HepG2 (cell line): ENCODE results near the gene FGF18. TPM values are rescaled to one million over a fixed set of nuclear protein-coding genes. Genes with fewer than 3 reads are reported as not detected.

Source experiments
- ATAC-seq: fragments of 200-7000 bp; cut with Tn5 transposase; 3 replicates; pipeline ENCODE4 v1.9.1; 2020; ENCODE audit warnings: mild to moderate bottlenecking, moderate library complexity
- BruUV-seq: library from RNA; stranded (reverse); fragments of 400-500 nt; replicated peaks from 2 replicates; lab custom pipeline; 2021; lab: Mats Ljungman, UMichigan
- CTCF ChIA-PET: fragments of 300-600 bp; formaldehyde crosslinking; extraction: SDS; loops from one replicate; lab custom pipeline; 2021; ENCODE audit warnings: low total read pairs, inconsistent platforms, low intra/inter-chr PET ratio; lab: Yijun Ruan, JAX
- POLR2A ChIA-PET: fragments of 350-600 bp; sonication (Branson Sonifier 250); formaldehyde crosslinking; loops from one replicate; lab custom pipeline; 2020; ENCODE audit warnings: antibody characterized with exemption, inconsistent platforms; lab: Yijun Ruan, JAX
- DNase-seq: peaks from one replicate; pipeline ENCODE4 v3.0.0-alpha.2; 2015; ENCODE audit warnings: low spot score
- FAIRE-seq: peaks from 3 replicates; lab custom pipeline; 2011; peaks lifted over from hg19 to GRCh38; lab: Jason Lieb, UNC
- H2AFZ ChIP-seq: one replicate; pipeline ENCODE4 v1.6.1; 2011; ENCODE audit warnings: low read length, inconsistent platforms
- H3K27ac ChIP-seq: fragments of 300-600 bp; 3 replicates; pipeline ENCODE4 v1.8.0; 2011; ENCODE audit warnings: mixed run types, mild to moderate bottlenecking, mixed read lengths, low read length, inconsistent platforms; ENCODE audit not compliant: insufficient read depth; ENCODE audit errors: extremely low read length
- H3K27me3 ChIP-seq, 2 experiments: fragments of 200-600 bp in 1 of 2; 2 replicates in 1 of 2; 3 replicates in 1 of 2; pipeline versions ENCODE4 v1.6.0 to v1.8.0; 2011; ENCODE audit warnings: low read length in 2 of 2, mild to moderate bottlenecking in 2 of 2, moderate library complexity in 2 of 2, inconsistent platforms in 1 of 2; ENCODE audit not compliant: insufficient read depth in 2 of 2, control insufficient read depth in 1 of 2
- H3K36me3 ChIP-seq, 2 experiments: fragments of 200-600 bp in 1 of 2; replicated peaks in 1 of 2; 2 replicates in 1 of 2; 3 replicates in 1 of 2; pipeline versions ENCODE4 v1.5.1 to v1.8.0; 2011; ENCODE audit warnings: low read length in 2 of 2, inconsistent platforms in 1 of 2; ENCODE audit not compliant: insufficient read depth in 2 of 2, control insufficient read depth in 1 of 2
- H3K4me1 ChIP-seq: 2 replicates; pipeline ENCODE4 v1.5.1; 2012; ENCODE audit warnings: low read length, inconsistent platforms; ENCODE audit not compliant: insufficient read depth
- H3K4me2 ChIP-seq: 2 replicates; pipeline ENCODE4 v1.6.0; 2011; ENCODE audit warnings: low read depth, low read length, inconsistent platforms
- H3K4me3 ChIP-seq, 3 experiments: fragments of 200-600 bp in 1 of 3; sonication (generic), shearing (Covaris generic) in 1 of 3; replicated peaks in 1 of 3; 2 replicates each; pipeline ENCODE4 v1.5.1; 2011 to 2016; ENCODE audit warnings: low read length in 3 of 3, inconsistent platforms in 2 of 3, low read depth in 2 of 3, mild to moderate bottlenecking in 2 of 3, control low read depth in 1 of 3, mixed read lengths in 1 of 3; ENCODE audit not compliant: insufficient read depth in 1 of 3
- H3K79me2 ChIP-seq: one replicate; pipeline ENCODE4 v1.6.1; 2011; ENCODE audit warnings: low read length, inconsistent platforms; ENCODE audit not compliant: insufficient read depth
- H3K9ac ChIP-seq: 2 replicates; pipeline ENCODE4 v1.6.0; 2011; ENCODE audit warnings: mild to moderate bottlenecking, low read depth, low read length, inconsistent platforms; ENCODE audit not compliant: insufficient read depth
- H3K9me3 ChIP-seq: 2 replicates; pipeline ENCODE4 v1.5.1; 2012; ENCODE audit warnings: mild to moderate bottlenecking, low read length
- H4K20me1 ChIP-seq: 2 replicates; pipeline ENCODE4 v1.6.0; 2011; ENCODE audit warnings: inconsistent platforms, mild to moderate bottlenecking, low read length, moderate library complexity; ENCODE audit not compliant: insufficient read depth
- ARID2 ChIP-seq: sonication (generic); formaldehyde crosslinking; IDR thresholded peaks from 2 replicates; pipeline ENCODE4 v1.8.1; 2022; ENCODE audit warnings: mild to moderate bottlenecking, missing genetic modification reagents, borderline replicate concordance
- BORCS8-MEF2B ChIP-seq: sonication (generic); formaldehyde crosslinking; IDR thresholded peaks from 2 replicates; pipeline ENCODE4 v1.8.0; 2022; ENCODE audit warnings: mild to moderate bottlenecking, missing genetic modification reagents
- CEBPB ChIP-seq: IDR thresholded peaks from 2 replicates; pipeline ENCODE4 v1.6.1; 2011; ENCODE audit warnings: low read depth, low read length, improper control_type of control experiment, borderline replicate concordance
- FOXM1 ChIP-seq: sonication (generic); formaldehyde crosslinking; IDR thresholded peaks from 2 replicates; pipeline ENCODE4 v1.5.0; 2020; ENCODE audit warnings: missing genetic modification reagents
- GPBP1L1 ChIP-seq: sonication (generic); formaldehyde crosslinking; IDR thresholded peaks from 2 replicates; pipeline ENCODE4 v1.5.0; 2020; ENCODE audit warnings: mild to moderate bottlenecking, missing genetic modification reagents
- IRX3 ChIP-seq: sonication (generic); formaldehyde crosslinking; IDR thresholded peaks from 2 replicates; pipeline ENCODE4 v1.8.1; 2023; ENCODE audit warnings: mild to moderate bottlenecking, low read depth, missing genetic modification reagents, borderline replicate concordance
- MAF1 ChIP-seq: sonication (generic); formaldehyde crosslinking; IDR thresholded peaks from 2 replicates; pipeline ENCODE4 v1.5.0; 2020; ENCODE audit warnings: missing genetic modification reagents, borderline replicate concordance
- MLXIP ChIP-seq: sonication (generic); formaldehyde crosslinking; IDR thresholded peaks from 2 replicates; pipeline ENCODE4 v1.9.0; 2021; ENCODE audit warnings: missing genetic modification reagents, borderline replicate concordance
- RBM39 ChIP-seq: fragments of 200-400 bp; formaldehyde crosslinking; IDR thresholded peaks from one replicate; pipeline ENCODE4 v1.6.1; 2018; ENCODE audit warnings: antibody characterized with exemption, mild to moderate bottlenecking, low read depth, low read length; ENCODE audit not compliant: poor library complexity, severe bottlenecking
- RFXAP ChIP-seq: sonication (generic); formaldehyde crosslinking; IDR thresholded peaks from 2 replicates; pipeline ENCODE4 v1.4.0; 2020; ENCODE audit warnings: missing genetic modification reagents, borderline replicate concordance
- SKIL ChIP-seq: sonication (generic); formaldehyde crosslinking; IDR thresholded peaks from 2 replicates; pipeline ENCODE4 v1.8.0; 2022; ENCODE audit warnings: missing genetic modification reagents, mild to moderate bottlenecking, moderate library complexity, borderline replicate concordance
- ZFP36L1 ChIP-seq: sonication (generic); formaldehyde crosslinking; IDR thresholded peaks from 2 replicates; pipeline ENCODE4 v1.8.0; 2022; ENCODE audit warnings: mild to moderate bottlenecking, missing genetic modification reagents, moderate library complexity
- ZNF552 ChIP-seq: sonication (generic); formaldehyde crosslinking; IDR thresholded peaks from 2 replicates; pipeline ENCODE4 v1.9.0; 2022; ENCODE audit warnings: missing genetic modification reagents, mild to moderate bottlenecking, borderline replicate concordance
- ZNF605 ChIP-seq: sonication (generic); formaldehyde crosslinking; IDR thresholded peaks from 2 replicates; pipeline ENCODE4 v1.8.0; 2022; ENCODE audit warnings: mild to moderate bottlenecking, missing genetic modification reagents
- ZZZ3 ChIP-seq: sonication (generic); formaldehyde crosslinking; IDR thresholded peaks from 2 replicates; pipeline ENCODE4 v1.4.0; 2020; ENCODE audit warnings: missing genetic modification reagents, mild to moderate bottlenecking, borderline replicate concordance
- WGBS: methylation state at CpG from one replicate; pipeline ENCODE4 v1.1.6; 2017; ENCODE audit warnings: low lambda C conversion rate; 5-methylcytosine and 5-hydroxymethylcytosine counted together
- in situ Hi-C: cut with HindIII; loops from 2 replicates; pipeline ENCODE4 v1.10.0; 2017; ENCODE audit warnings: low pct_unique_long_range_greater_than_20kb; ENCODE audit not compliant: extremely low pct_ligation_motif_present
- intact Hi-C: fragments of 100-400 bp; cut with micrococcal nuclease; formaldehyde crosslinking; loops from one replicate; pipeline ENCODE4 v1.10.0; 2022; ENCODE audit not compliant: unreplicated experiment
- polyA plus RNA-seq, 8 experiments: library from polyadenylated mRNA; depleted of rRNA in 3 of 8; stranded (reverse) in 7 of 8; unstranded in 1 of 8; fragments of >200 nt; fragmentation: Illumina TruSeq in 4 of 8; extraction: Trizol in 4 of 8; gene quantifications; 2 replicates each; pipeline versions ENCODE4 v1.2.1 to v1.2.3, GENCODE V29; 2011 to 2016; ENCODE audit warnings: low read depth in 4 of 8, missing spikeins in 1 of 8, mixed read lengths in 1 of 8; ENCODE audit not compliant: insufficient read depth in 1 of 8
- total RNA-seq, 5 experiments: library from RNA; depleted of rRNA; stranded (reverse); fragments of >200 nt; fragmentation: Illumina TruSeq; extraction: Trizol; gene quantifications; 2 replicates each; pipeline ENCODE4 v1.2.3, GENCODE V29; 2016; ENCODE audit warnings: low read depth in 1 of 5

FGF18 gene
- total and polyA plus RNA-seq, 2 of the 13 experiments (the other 11 are each of a cell fraction or from before 2014, with no cell fraction given): not detected

GRCh38 chr5:171397599-171397998 lies 21.8 kb upstream of the FGF18 start:
- POLR2A ChIA-PET: interaction anchor here (1.2 kb wide), 1 partner anchor 8 kb away, joined by 3 read pairs; no protein-coding TSS in a partner anchor
- no peak for ATAC-seq
- no TSS peak for BruUV-seq

More at GRCh38 chr5:171397599-171397998, 21.8 kb upstream of the FGF18 start:
- Histone ChIP-seq H3K4me3 (no peak overlapping the region), H3K27ac (no peak overlapping the region), H4K20me1 (peaks cover 93% of the 10 kb centered on the region), H2AFZ (no peak overlapping the region), H3K79me2 (peaks cover 92% of the 10 kb centered on the region), H3K4me1 (peaks cover 91% of the 10 kb centered on the region), H3K9me3 (no peaks in the 10 kb centered on the region), H3K9ac (no peak overlapping the region), H3K27me3 (no peaks in the 10 kb centered on the region), H3K36me3 (peaks cover 34 to 92% of the 10 kb centered on the region in 2 experiments), H3K4me2 (no peak overlapping the region)
- DNase-seq (no peak), FAIRE-seq (no peak)
- intact Hi-C loops: no loop called here
- CTCF ChIA-PET: no interaction called here
- WGBS: 93% methylated on average over 4 of the region's 4 CpGs
- TF ChIP-seq ZZZ3 (no peak), RFXAP (CRISPR knock-in tag) (no peak), MAF1 (no peak), ZFP36L1 (CRISPR knock-in tag) (no peak), FOXM1 (no peak), ARID2 (CRISPR knock-in tag) (no peak), CEBPB (no peak), ZNF605 (CRISPR knock-in tag) (no peak), ZNF552 (CRISPR knock-in tag) (no peak), RBM39 (no peak), MLXIP (CRISPR knock-in tag) (no peak), BORCS8-MEF2B (no peak), SKIL (no peak), IRX3 (CRISPR knock-in tag) (no peak), GPBP1L1 (CRISPR knock-in tag) (no peak)
- in situ Hi-C loops: no loop called here
